GM12878 (cell line): ENCODE results near the gene SEC16A. TPM values are rescaled to one million over a fixed set of nuclear protein-coding genes. Genes with fewer than 3 reads are reported as not detected.

Experiments
- ATAC-seq: fragments of 200-7000 bp; cut with Tn5 transposase; 3 replicates; pipeline ENCODE4 v1.9.1; 2020; ENCODE audit warnings: mild to moderate bottlenecking, moderate library complexity
- BruUV-seq: library from RNA; stranded (reverse); fragments of 400-500 nt; replicated peaks from 2 replicates; lab custom pipeline; 2021; lab: Mats Ljungman, UMichigan
- CTCF ChIA-PET: fragments of 300-600 bp; sonication (Branson Sonifier 250); formaldehyde crosslinking; extraction: SDS; loops from one replicate; lab custom pipeline; 2021; ENCODE audit warnings: inconsistent platforms; lab: Yijun Ruan, JAX
- POLR2A ChIA-PET: fragments of 350-600 bp; formaldehyde crosslinking; extraction: SDS; loops from one replicate; lab custom pipeline; 2021; ENCODE audit warnings: inconsistent platforms; lab: Charles Lee
- RAD21 ChIA-PET: fragments of 300-600 bp; sonication (Branson Sonifier 250); formaldehyde crosslinking; loops from one replicate; lab custom pipeline; 2023; ENCODE audit warnings: antibody characterized with exemption; ENCODE audit not compliant: unreplicated experiment; lab: Charles Lee
- SMC1A ChIA-PET: fragments of 300-600 bp; sonication (Branson Sonifier 250); formaldehyde crosslinking; loops from one replicate; lab custom pipeline; 2023; ENCODE audit not compliant: unreplicated experiment, uncharacterized antibody; lab: Charles Lee
- DNase-seq: peaks from one replicate; pipeline ENCODE4 v3.0.0-alpha.2; 2011; ENCODE audit warnings: low read depth, low spot score
- FAIRE-seq: peaks from 3 replicates; lab custom pipeline; 2011; peaks lifted over from hg19 to GRCh38; lab: Jason Lieb, UNC
- H2AFZ ChIP-seq: 2 replicates; pipeline ENCODE4 v1.6.0; 2011; ENCODE audit warnings: low read depth, low read length, control low read depth; ENCODE audit not compliant: control insufficient read depth
- H3K27ac ChIP-seq: 2 replicates; pipeline ENCODE4 v1.5.1; 2011; ENCODE audit warnings: control low read depth; ENCODE audit not compliant: control insufficient read depth, insufficient read depth
- H3K27me3 ChIP-seq, 2 experiments: replicated peaks in 1 of 2; 2 replicates each; pipeline versions ENCODE4 v1.6.0 to v1.6.1; 2011; ENCODE audit warnings: low read length in 1 of 2; ENCODE audit not compliant: control insufficient read depth in 2 of 2, insufficient read depth in 2 of 2
- H3K36me3 ChIP-seq, 2 experiments: 2 replicates each; pipeline ENCODE4 v1.5.1; 2011; ENCODE audit warnings: low read length in 1 of 2; ENCODE audit not compliant: control insufficient read depth in 2 of 2, insufficient read depth in 2 of 2
- H3K4me1 ChIP-seq: 2 replicates; pipeline ENCODE4 v1.6.1; 2011; ENCODE audit warnings: mild to moderate bottlenecking, low read length, moderate library complexity, mixed read lengths; ENCODE audit not compliant: control insufficient read depth, insufficient read depth
- H3K4me2 ChIP-seq: 2 replicates; pipeline ENCODE4 v1.6.0; 2011; ENCODE audit warnings: control low read depth; ENCODE audit not compliant: control insufficient read depth, insufficient read depth
- H3K4me3 ChIP-seq: fragments of 200-600 bp; sonication (generic); 2 replicates; pipeline ENCODE4 v1.5.1; 2016
- H3K79me2 ChIP-seq: 2 replicates; pipeline ENCODE4 v1.6.0; 2011; ENCODE audit warnings: low read length; ENCODE audit not compliant: control insufficient read depth, insufficient read depth
- H3K9ac ChIP-seq: 2 replicates; pipeline ENCODE4 v1.8.0; 2011; ENCODE audit warnings: low read length, control low read depth, mixed read lengths; ENCODE audit not compliant: control insufficient read depth, insufficient read depth
- H3K9me3 ChIP-seq: replicated peaks from 3 replicates; pipeline ENCODE4 v1.5.1; 2011; ENCODE audit warnings: mild to moderate bottlenecking, low read length; ENCODE audit not compliant: control insufficient read depth, insufficient read depth
- H4K20me1 ChIP-seq: 2 replicates; pipeline ENCODE4 v1.6.0; 2011; ENCODE audit not compliant: control insufficient read depth, insufficient read depth
- CBFB ChIP-seq: IDR thresholded peaks from 2 replicates; pipeline ENCODE4 v1.6.1; 2016; ENCODE audit warnings: antibody characterized with exemption, low read depth
- FOXK2 ChIP-seq: fragments of 450-650 bp; IDR thresholded peaks from 2 replicates; pipeline ENCODE4 v1.6.1; 2017; ENCODE audit warnings: mild to moderate bottlenecking, moderate library complexity
- NFXL1 ChIP-seq: fragments of 450-650 bp; IDR thresholded peaks from 2 replicates; pipeline ENCODE4 v1.6.1; 2017; ENCODE audit warnings: antibody characterized with exemption, mild to moderate bottlenecking, borderline replicate concordance
- ZBTB40 ChIP-seq: fragments of 450-650 bp; IDR thresholded peaks from 2 replicates; pipeline ENCODE4 v1.6.1; 2016; ENCODE audit warnings: mild to moderate bottlenecking, moderate library complexity, borderline replicate concordance
- ZZZ3 ChIP-seq: IDR thresholded peaks from 2 replicates; pipeline ENCODE4 v1.6.1; 2011; ENCODE audit warnings: low read depth; ENCODE audit not compliant: control insufficient read depth, insufficient read length
- WGBS: methylation state at CpG from one replicate; pipeline ENCODE4 v1.1.6; 2016; ENCODE audit warnings: low lambda C conversion rate; ENCODE audit not compliant: insufficient replicate concordance, insufficient coverage; ENCODE audit errors: missing lambda C conversion rate; 5-methylcytosine and 5-hydroxymethylcytosine counted together
- in situ Hi-C: fragments of 300-500 bp; cut with MboI; formaldehyde crosslinking; loops from 9 replicates; pipeline ENCODE4 v1.14.3; 2018; ENCODE audit warnings: mixed read lengths
- intact Hi-C: fragments of 100-400 bp; cut with micrococcal nuclease; formaldehyde crosslinking; loops from one replicate; pipeline ENCODE4 v1.14.2; 2022; ENCODE audit not compliant: unreplicated experiment
- polyA plus RNA-seq, 11 experiments: library from polyadenylated mRNA; depleted of rRNA in 4 of 11; unstranded in 6 of 11; stranded (reverse) in 5 of 11; fragments of >200 nt; fragmentation: Nextera tagmentation in 4 of 11; fragmentation: Illumina TruSeq in 1 of 11; extraction: Ambion mirVana in 4 of 11; extraction: Trizol in 1 of 11; gene quantifications; 1 replicate in 1 of 11; 2 replicates in 10 of 11; pipeline versions ENCODE4 v1.2.1 to v1.2.3, GENCODE V29; 2011 to 2016; ENCODE audit warnings: inconsistent platforms in 2 of 11, missing spikeins in 2 of 11, low read depth in 1 of 11
- total RNA-seq, 4 experiments: library from RNA; depleted of rRNA in 3 of 4; stranded (reverse); fragments of >200 nt in 3 of 4; fragmentation: Illumina TruSeq in 1 of 4; extraction: Trizol in 1 of 4; gene quantifications; 2 replicates each; pipeline versions ENCODE4 v1.2.1 to v1.2.3, GENCODE V29; 2013 to 2021
- TF ChIP-seq, protein P1 (sequence below): fragments of 450-650 bp; conservative IDR thresholded peaks from 2 replicates; pipeline ENCODE4 v1.6.1; 2017; ENCODE audit warnings: mild to moderate bottlenecking, moderate library complexity
- TF ChIP-seq, protein P2 (sequence below): fragments of 450-650 bp; IDR thresholded peaks from 2 replicates; pipeline ENCODE4 v1.6.1; 2017; ENCODE audit warnings: mild to moderate bottlenecking, moderate library complexity

SEC16A gene
- total and polyA plus RNA-seq, 10 of the 15 experiments (the other 5 are each of a cell fraction or from before 2014, with no cell fraction given) = 9.9 to 59.1 (median 21.7) TPM

- no peaks in the 10 kb centered on the region for H4K20me1 ChIP-seq
- H3K9ac ChIP-seq = no peak overlapping the region
- TF ChIP-seq CBFB (no peak), NFXL1 (no peak), ZBTB40 (no peak), ZZZ3 (no peak), FOXK2 (no peak)
- TF ChIP-seq, protein P1, sequence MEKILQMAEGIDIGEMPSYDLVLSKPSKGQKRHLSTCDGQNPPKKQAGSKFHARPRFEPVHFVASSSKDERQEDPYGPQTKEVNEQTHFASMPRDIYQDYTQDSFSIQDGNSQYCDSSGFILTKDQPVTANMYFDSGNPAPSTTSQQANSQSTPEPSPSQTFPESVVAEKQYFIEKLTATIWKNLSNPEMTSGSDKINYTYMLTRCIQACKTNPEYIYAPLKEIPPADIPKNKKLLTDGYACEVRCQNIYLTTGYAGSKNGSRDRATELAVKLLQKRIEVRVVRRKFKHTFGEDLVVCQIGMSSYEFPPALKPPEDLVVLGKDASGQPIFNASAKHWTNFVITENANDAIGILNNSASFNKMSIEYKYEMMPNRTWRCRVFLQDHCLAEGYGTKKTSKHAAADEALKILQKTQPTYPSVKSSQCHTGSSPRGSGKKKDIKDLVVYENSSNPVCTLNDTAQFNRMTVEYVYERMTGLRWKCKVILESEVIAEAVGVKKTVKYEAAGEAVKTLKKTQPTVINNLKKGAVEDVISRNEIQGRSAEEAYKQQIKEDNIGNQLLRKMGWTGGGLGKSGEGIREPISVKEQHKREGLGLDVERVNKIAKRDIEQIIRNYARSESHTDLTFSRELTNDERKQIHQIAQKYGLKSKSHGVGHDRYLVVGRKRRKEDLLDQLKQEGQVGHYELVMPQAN = no peak
- TF ChIP-seq, protein P2, sequence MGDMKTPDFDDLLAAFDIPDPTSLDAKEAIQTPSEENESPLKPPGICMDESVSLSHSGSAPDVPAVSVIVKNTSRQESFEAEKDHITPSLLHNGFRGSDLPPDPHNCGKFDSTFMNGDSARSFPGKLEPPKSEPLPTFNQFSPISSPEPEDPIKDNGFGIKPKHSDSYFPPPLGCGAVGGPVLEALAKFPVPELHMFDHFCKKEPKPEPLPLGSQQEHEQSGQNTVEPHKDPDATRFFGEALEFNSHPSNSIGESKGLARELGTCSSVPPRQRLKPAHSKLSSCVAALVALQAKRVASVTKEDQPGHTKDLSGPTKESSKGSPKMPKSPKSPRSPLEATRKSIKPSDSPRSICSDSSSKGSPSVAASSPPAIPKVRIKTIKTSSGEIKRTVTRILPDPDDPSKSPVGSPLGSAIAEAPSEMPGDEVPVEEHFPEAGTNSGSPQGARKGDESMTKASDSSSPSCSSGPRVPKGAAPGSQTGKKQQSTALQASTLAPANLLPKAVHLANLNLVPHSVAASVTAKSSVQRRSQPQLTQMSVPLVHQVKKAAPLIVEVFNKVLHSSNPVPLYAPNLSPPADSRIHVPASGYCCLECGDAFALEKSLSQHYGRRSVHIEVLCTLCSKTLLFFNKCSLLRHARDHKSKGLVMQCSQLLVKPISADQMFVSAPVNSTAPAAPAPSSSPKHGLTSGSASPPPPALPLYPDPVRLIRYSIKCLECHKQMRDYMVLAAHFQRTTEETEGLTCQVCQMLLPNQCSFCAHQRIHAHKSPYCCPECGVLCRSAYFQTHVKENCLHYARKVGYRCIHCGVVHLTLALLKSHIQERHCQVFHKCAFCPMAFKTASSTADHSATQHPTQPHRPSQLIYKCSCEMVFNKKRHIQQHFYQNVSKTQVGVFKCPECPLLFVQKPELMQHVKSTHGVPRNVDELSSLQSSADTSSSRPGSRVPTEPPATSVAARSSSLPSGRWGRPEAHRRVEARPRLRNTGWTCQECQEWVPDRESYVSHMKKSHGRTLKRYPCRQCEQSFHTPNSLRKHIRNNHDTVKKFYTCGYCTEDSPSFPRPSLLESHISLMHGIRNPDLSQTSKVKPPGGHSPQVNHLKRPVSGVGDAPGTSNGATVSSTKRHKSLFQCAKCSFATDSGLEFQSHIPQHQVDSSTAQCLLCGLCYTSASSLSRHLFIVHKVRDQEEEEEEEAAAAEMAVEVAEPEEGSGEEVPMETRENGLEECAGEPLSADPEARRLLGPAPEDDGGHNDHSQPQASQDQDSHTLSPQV = no peak
- TF ChIP-seq, all 136 proteins: peak for 0
- ChIA-PET RAD21 (no interaction called here), SMC1A (no interaction called here), CTCF (no interaction called here), POLR2A (no interaction called here)
- Histone ChIP-seq H3K4me3 (no peak overlapping the region), H3K27me3 (no peaks in the 10 kb centered on the region), H3K79me2 (no peaks in the 10 kb centered on the region), H3K4me1 (no peaks in the 10 kb centered on the region), H3K27ac (no peak overlapping the region), H3K36me3 (peaks cover 0 to 61% of the 10 kb centered on the region in 2 experiments; a peak in 2 of 4 replicates), H3K9me3 (no peaks in the 10 kb centered on the region), H2AFZ (no peak overlapping the region), H3K4me2 (no peak overlapping the region)
- intact Hi-C loops = no loop called here
- BruUV-seq = no TSS peak
- DNase-seq = no peak
- no peak for FAIRE-seq
- in situ Hi-C loops = no loop called here
- ATAC-seq = no peak
- WGBS = 95% methylated on average over 30 of the region's 30 CpGs
These were observed 23.6 kb upstream of the SEC16A start for GRCh38 chr9:136506425-136506824.
